GM12878 (cell line): Measurements from ENCODE around the gene LIN7C. TPM values are rescaled to one million over a fixed set of nuclear protein-coding genes. Genes with fewer than 3 reads are reported as not detected.

Experiments
- CEBPZ ChIP-seq: fragments of 150-350 bp; IDR thresholded peaks from 2 replicates; pipeline ENCODE4 v1.6.1; 2016; ENCODE audit warnings: low read depth, low read length
- KLF5 ChIP-seq: fragments of 450-650 bp; IDR thresholded peaks from 2 replicates; pipeline ENCODE4 v1.6.1; 2014; ENCODE audit warnings: mild to moderate bottlenecking; ENCODE audit not compliant: partially characterized antibody
- NRF1 ChIP-seq: conservative IDR thresholded peaks from 2 replicates; pipeline ENCODE4 v1.6.1; 2011; ENCODE audit warnings: mild to moderate bottlenecking, low read depth, low read length, improper control_type of control experiment
- PRDM15 ChIP-seq: fragments of 450-650 bp; formaldehyde crosslinking; IDR thresholded peaks from 2 replicates; pipeline ENCODE4 v1.4.0; 2020; ENCODE audit warnings: mild to moderate bottlenecking, moderate library complexity
- ZNF274 ChIP-seq: IDR thresholded peaks from one replicate; pipeline ENCODE4 v1.8.0; 2011; ENCODE audit not compliant: insufficient read length, insufficient read depth
- polyA plus RNA-seq, 11 experiments: library from polyadenylated mRNA; depleted of rRNA in 4 of 11; unstranded in 6 of 11; stranded (reverse) in 5 of 11; fragments of >200 nt; fragmentation: Nextera tagmentation in 4 of 11; fragmentation: Illumina TruSeq in 1 of 11; extraction: Ambion mirVana in 4 of 11; extraction: Trizol in 1 of 11; gene quantifications; 1 replicate in 1 of 11; 2 replicates in 10 of 11; pipeline versions ENCODE4 v1.2.1 to v1.2.3, GENCODE V29; 2011 to 2016; ENCODE audit warnings: inconsistent platforms in 2 of 11, missing spikeins in 2 of 11, low read depth in 1 of 11
- total RNA-seq, 4 experiments: library from RNA; depleted of rRNA in 3 of 4; stranded (reverse); fragments of >200 nt in 3 of 4; fragmentation: Illumina TruSeq in 1 of 4; extraction: Trizol in 1 of 4; gene quantifications; 2 replicates each; pipeline versions ENCODE4 v1.2.1 to v1.2.3, GENCODE V29; 2013 to 2021

LIN7C gene
- total and polyA plus RNA-seq, 10 of the 15 experiments (the other 5 are each of a cell fraction or from before 2014, with no cell fraction given) = 6.0 to 23.7 (median 15.1) TPM

- no peak for TF ChIP-seq CEBPZ
- no peak for TF ChIP-seq KLF5
- no peak for TF ChIP-seq NRF1
- no peak for TF ChIP-seq PRDM15 (CRISPR knock-in tag)
- TF ChIP-seq ZNF274 = no peak
Measured at GRCh38 chr11:27460158-27460978, 46.2 kb downstream of the LIN7C start (continued).
